Renal cortex interstitium (tissue), 11 donors: ENCODE measurements around the gene PYGB. TPM values are rescaled to one million over a fixed set of nuclear protein-coding genes. Genes with fewer than 3 reads are reported as not detected.
A peak's percentile ranks its signal among the peaks of the same experiment; 100 is the strongest.

Experiments used
- DNase-seq, 11 donors: peaks; one replicate each; pipeline ENCODE4 v3.0.0-alpha.2; 2013; ENCODE audit warnings: low read depth in 9 of 11, low spot score in 4 of 11; ENCODE audit errors: extremely low read depth in 1 of 11
- polyA plus RNA-seq, 3 donors: library from polyadenylated mRNA; unstranded; fragments of 120-200 nt; gene quantifications; one replicate each; pipeline ENCODE4 v1.2.1, GENCODE V29; 2013; ENCODE audit not compliant: insufficient read length in 3 of 3

Gene PYGB
- polyA plus RNA-seq, 3 donors = 45.6 to 53.2 (median 51.1) TPM

- no peak for DNase-seq
These were observed 27.3 kb downstream of the PYGB start for GRCh38 chr20:25274891-25275812.

GRCh38 chr20:25275813-25276532 is 28.1 kb downstream of the PYGB start:
- no peak for DNase-seq

- no peak for DNase-seq
These were observed 28.7 kb downstream of the PYGB start for GRCh38 chr20:25276533-25277050.

- no peak for DNase-seq
These were observed 29.3 kb downstream of the PYGB start for GRCh38 chr20:25277051-25277801.

GRCh38 chr20:25277941-25278521 is 30.1 kb downstream of the PYGB start:
- no peak for DNase-seq

- DNase-seq = no peak
These were observed 30.9 kb downstream of the PYGB start for GRCh38 chr20:25278636-25279361.

GRCh38 chr20:25279403-25279802 is 31.5 kb downstream of the PYGB start:
- DNase-seq = no peak

- peak in 6 of 11 donors; percentile 13 to 33 (median 20) for DNase-seq
These were observed 32.2 kb downstream of the PYGB start for GRCh38 chr20:25280051-25280573.

- DNase-seq = no peak
These were observed 33.0 kb downstream of the PYGB start for GRCh38 chr20:25280574-25281535.

- no peak for DNase-seq
These were observed 33.7 kb downstream of the PYGB start for GRCh38 chr20:25281541-25281991.

GRCh38 chr20:25282034-25282781 is 34.3 kb downstream of the PYGB start:
- no peak for DNase-seq

- no peak for DNase-seq
These were observed 34.9 kb downstream of the PYGB start for GRCh38 chr20:25282796-25283195.

GRCh38 chr20:25283221-25283951 is 35.5 kb downstream of the PYGB start:
- DNase-seq = no peak

GRCh38 chr20:25284131-25284601 is 36.3 kb downstream of the PYGB start:
- no peak for DNase-seq

- no peak for DNase-seq
These were observed 37.3 kb downstream of the PYGB start for GRCh38 chr20:25285091-25285647.
